Hematopoietic multipotent progenitor cell treated with erythropoietin and hydrocortisone succinate and interleukin-3 and kit ligand, for 17 days (in vitro differentiated cells): Measurements from ENCODE around the gene GRID1.

ENCODE experiments used
- DNase-seq: peaks from one replicate; pipeline ENCODE4 v3.0.0-alpha.2; 2015; ENCODE audit warnings: low spot score

The GRID1 gene

GRCh38 chr10:85617751-85618546 lies 748.6 kb downstream of the GRID1 start:
- DNase-seq: no peak

GRCh38 chr10:85615556-85615955 lies 751.0 kb downstream of the GRID1 start:
- no peak for DNase-seq

- DNase-seq: no peak
Observed at GRCh38 chr10:85614981-85615380, 751.6 kb downstream of the GRID1 start.

DNA sequence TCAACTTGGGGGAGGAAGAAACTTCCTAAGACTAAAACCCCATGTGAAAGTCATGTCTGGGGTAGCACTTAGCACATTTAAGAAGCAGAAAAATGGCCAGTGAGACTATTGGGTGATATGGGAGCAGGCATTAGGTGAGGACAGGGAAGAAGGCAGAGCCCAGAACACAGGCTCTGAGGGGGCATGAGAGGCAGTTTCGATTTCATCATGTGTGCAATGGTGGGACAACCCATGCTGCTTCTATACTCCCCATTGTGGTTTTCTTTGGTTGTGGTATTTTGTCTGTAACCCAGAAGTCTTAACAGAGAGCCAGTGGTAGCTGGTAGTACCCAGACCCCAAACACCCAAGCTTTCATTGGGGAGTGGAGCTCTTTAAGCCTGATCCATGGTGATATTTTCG lies 752.0 kb downstream of the GRID1 start:
- no peak for DNase-seq

DNA sequence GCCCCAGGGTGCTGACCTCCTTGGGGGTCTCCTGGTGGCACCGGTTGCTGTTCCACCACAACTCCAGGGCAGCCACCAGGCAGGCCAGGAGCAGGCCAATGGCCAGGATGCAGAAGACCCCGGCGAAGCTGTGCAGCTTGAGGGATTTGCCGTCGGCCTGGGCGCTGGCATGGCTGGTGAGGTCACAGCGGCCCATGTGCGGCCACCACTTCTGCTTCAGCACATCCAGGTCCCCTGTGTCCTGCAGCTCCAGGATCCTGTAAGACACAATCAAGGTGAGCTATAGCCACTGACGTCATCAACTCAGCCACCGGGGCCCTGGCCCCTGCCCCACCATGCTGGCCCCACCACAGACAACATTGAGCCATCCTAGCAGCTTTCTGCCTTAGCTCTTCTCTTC lies 753.2 kb downstream of the GRID1 start:
- DNase-seq: no peak

DNA sequence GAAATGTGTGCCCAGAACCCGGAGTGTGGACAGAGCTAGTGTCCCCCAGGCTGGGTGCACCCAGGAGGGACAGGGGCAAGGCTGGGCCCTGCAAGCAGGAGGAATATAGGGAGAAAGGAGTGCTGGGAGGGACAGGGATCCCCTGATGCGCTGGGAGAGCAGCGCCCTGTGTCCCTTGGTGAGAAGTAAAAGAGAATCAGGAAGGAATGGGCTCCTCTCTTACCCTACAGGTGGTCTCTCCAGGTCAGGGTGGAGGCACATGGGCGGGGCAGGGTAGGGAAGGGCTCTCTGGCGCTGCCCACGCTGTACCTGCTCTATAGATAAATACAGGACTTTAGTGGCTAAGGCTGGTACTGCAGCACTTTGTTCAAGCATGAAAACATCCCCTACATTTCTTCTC lies 753.8 kb downstream of the GRID1 start:
- no peak for DNase-seq

- DNase-seq: no peak
Observed at GRCh38 chr10:85612378-85612775, 754.2 kb downstream of the GRID1 start.

- DNase-seq: no peak
Observed at GRCh38 chr10:85611746-85612377, 754.7 kb downstream of the GRID1 start.

DNA sequence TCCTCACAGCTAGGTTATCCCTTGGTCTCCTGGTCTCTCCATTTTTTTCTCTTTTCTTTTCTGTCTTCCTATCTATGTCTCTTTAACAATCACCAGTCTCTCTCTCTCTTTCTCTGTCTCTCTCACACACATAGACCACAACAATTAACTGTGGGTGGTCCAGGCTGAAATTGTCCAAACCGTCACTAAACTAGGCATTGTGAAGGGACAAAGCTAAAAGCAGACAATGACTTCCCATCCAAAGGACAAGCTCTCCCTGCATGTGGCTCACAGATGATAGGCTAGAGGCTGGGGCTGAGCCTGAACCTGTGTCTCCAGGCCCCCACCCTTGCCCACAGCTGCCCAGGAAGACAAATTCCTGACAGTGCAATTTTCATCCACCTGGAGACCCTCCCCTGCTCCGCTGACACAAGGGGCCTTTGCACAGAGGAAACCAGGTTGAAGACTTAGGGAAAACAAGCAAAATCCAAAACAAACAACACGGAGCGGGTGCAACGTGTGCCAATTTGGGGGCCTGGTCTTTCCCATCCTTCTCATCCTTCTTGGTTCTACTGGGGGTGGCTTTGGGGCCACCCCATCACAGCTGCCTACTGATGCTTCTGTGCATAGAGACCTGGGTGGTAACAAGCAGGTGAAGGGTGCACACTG lies 755.4 kb downstream of the GRID1 start:
- no peak for DNase-seq

GRCh38 chr10:85610381-85611092 lies 756.1 kb downstream of the GRID1 start:
- no peak for DNase-seq

GRCh38 chr10:85609509-85609908 lies 757.1 kb downstream of the GRID1 start:
- no peak for DNase-seq

DNA sequence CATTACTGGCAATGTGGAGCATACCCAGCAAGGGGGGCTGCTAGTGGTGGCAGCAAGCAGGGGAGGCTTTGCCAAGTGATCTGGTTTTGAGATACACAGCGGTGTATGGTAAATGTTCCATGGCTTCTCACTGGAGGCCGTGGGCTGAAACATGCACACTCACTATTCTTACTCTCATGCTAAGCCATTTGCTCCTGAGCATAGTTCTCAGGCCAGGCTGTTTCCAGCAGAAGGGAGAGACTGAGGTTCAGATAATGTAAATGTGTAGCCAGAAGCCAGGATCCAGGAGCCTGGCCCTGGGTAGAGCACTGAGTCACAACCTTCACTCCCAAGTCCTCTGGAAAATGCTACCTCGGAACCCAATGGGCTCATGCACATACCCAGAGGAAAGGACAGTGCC lies 757.9 kb downstream of the GRID1 start:
- no peak for DNase-seq

DNA sequence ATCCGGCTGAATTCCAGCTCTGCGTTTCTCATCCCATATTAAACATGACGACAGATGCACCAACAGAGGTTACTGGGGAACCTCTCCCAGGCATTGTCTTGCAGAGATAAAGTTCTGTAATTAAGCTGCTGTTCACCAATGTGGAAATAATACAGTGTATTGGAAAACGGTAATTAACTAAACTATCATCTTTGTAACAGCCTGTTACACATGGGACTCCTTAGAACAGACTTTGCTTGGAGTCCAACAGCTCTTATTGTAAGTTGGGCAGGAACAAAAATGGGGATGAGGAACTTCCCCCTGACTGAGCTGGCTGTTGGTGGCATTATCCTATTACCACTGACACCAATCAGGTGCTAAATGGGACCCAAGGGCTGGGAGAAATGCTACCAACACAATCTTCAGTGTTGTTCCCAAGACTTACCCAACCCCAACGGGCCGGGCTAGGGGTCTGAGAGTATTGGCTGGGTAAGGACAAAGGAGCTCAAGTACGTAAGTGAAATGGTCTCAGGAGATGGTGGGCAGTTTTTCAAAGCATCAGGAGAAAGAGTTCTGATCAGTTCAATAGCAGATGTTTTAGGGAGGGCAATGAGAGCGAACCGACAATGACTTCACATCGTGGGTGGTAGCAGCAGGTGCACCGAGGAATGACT lies 759.4 kb downstream of the GRID1 start:
- DNase-seq: no peak

- no peak for DNase-seq
Observed at GRCh38 chr10:85606401-85606800, 760.2 kb downstream of the GRID1 start.

GRCh38 chr10:85604884-85605283 lies 761.7 kb downstream of the GRID1 start:
- DNase-seq: no peak

GRCh38 chr10:85604136-85604725 lies 762.4 kb downstream of the GRID1 start:
- DNase-seq: no peak

DNA sequence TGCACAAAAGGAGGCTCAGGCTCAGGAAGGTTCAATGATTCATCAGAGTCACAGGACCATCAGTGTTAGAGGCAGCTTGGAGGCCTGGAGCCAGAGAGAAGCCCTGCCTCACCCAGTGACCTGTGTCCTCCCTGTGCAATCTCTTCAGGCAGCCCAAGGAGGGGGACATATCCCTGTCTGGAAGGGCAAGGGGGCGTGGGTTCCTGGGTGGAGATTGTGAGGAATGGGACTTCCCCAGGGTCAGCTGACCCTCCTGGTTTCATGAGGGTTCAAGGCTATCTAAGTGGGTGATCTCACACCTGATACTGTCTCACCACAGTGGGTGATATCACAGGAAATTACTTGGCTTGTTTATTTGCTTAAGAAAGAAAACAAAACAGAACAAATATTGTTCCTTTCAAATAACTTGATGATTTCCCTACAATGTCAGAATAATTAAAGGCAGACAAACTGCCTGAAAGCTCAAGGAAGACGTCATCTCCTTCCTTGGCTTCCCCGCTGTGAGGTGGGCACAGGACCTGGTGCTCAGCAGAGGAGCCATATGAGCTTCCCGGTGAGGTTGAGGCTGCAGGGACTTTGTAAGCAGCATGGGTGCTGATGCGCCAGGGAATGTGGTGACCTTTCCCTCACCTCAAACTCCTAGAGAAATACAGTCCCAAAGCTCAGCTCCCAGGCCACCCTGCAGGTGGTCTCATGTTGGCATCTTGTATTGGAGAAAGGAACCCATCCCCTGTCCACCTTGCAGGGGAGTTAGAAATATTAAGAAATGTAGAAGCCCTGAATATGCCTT lies 763.2 kb downstream of the GRID1 start:
- DNase-seq: no peak

DNA sequence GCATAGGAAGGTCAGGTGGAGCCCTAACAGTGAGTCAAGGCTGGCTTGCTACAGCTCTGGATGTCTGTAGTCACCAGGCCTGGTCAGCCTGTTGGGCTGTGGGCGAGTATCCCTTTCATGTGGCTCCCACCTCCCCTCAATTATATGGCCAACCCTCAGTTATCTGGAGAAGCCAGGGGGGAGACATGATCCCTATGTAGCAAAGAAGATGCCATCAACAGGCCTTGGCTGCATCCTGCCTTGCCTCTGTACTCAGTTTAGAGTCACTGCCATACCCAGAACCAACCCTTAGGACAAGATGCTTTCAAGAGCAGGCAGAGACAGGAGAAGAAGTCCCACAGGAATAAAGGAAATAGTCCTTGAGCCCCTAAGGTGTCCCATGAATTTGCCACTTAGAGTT lies 763.9 kb downstream of the GRID1 start:
- DNase-seq: no peak

DNA sequence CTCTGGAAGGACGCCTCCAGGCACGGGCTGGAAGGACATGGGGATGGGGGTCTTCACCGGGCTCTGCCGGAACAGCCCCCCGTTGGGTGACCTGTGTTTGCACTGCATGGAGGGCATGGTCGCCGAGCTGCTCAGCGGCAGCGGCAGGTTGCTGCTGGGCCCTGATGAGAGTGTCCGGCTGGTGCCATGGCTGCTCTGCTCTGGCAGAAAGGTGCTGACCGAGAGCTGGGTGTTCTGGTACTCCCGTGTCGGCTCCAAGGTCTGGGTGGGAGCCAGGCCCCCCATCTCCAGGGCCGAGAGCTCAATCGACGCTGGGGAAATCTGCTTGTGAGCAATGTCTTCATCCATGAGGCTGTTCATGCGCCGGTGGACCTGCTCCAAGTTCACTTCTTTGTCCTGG lies 764.3 kb downstream of the GRID1 start:
- no peak for DNase-seq

DNA sequence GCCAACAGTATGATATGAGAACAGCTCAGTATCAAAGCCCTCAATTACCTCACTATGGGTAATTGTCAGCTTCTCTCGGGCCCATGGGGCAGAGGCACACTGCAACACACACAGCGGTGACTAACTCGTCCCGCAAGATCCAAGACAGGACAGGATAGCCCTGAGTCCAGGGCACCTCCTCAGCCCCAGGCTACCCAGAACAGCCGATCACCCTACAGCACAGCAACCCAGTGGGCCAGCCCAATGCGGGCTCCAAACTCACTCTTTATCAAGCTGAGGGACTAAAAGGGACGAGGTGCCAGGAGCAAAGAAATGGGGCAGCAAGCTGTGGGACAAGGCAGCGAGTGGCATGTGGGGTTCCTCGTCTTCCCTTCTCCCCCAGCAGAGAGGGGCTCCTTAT lies 765.1 kb downstream of the GRID1 start:
- DNase-seq: no peak

- DNase-seq: no peak
Observed at GRCh38 chr10:85600744-85601081, 765.9 kb downstream of the GRID1 start.
